Measurements from ENCODE around the gene LGI4. TPM values are rescaled to one million over a fixed set of nuclear protein-coding genes. Genes with fewer than 3 reads are reported as not detected.

LGI4 gene
- total RNA-seq, 1 experiment from 2014 or later: 0.43 TPM

DNA sequence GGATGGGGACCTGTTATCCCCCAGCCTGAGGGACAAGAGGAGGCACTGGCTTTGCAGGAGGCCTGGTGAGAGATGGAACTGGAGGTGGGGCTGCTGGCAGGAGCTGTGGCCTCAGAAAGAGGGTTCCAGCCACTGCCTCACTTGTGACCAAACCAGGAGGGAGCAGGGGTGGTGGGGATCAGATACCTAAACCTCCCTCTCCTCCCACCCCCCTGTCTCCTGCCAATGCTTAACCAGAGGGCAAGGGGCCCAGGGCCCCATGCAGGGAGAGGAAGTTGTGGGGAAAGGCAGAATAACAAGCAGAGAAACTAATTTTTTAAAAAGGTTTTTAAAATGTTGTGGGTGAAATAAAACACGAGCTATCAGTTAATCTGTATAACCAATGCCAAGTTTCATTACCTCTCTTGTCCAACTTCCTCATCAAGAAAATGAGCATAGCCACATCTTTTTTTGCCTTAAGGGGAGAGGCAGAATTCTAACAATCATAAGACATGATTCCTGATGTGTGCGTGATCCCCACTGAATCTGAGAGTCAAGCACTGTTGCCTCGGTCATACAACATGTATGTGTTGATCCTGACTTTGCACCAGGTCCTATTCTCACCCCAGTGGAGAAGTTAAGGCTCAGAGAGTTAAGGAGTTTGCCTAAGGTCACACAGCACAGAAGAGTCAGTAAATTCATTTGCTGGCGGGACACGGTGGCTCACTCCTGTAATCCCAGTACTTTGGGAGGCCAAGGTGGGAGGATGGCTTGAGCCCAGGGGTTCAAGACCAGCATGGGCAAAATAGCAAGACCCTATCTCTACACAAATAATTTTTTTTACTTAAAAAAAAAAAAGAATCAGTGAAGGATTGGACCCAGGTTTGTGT is 32.6 kb upstream of the LGI4 start:
- Histone ChIP-seq H3K27me3 (replicated peaks; ENCODE audit: control insufficient read depth, insufficient read depth, low read length) (no peaks in the 10 kb centered on the region), H3K4me1 (no peaks in the 10 kb centered on the region), H3K4me3 (ENCODE audit: low read depth, low read length) (no peak overlapping the region), H3K9me3 (peaks cover 29% of the 10 kb centered on the region), H3K36me3 (ENCODE audit: control insufficient read depth, insufficient read depth, low read length) (no peaks in the 10 kb centered on the region)
- intact Hi-C loops (cut with micrococcal nuclease; ENCODE audit: unreplicated experiment): no loop called here
- H3K27me3 Mint-ChIP-seq (ENCODE audit: insufficient read depth, unreplicated experiment): no peaks in the 10 kb centered on the region
- no peak for DNase-seq
- no peaks in the 10 kb centered on the region for H3K4me1 Mint-ChIP-seq (ENCODE audit: low read depth, unreplicated experiment)
- no peak for TF ChIP-seq CTCF (IDR thresholded peaks at IDR 0.05; ENCODE audit: insufficient read depth in 1 of 2, low read depth in 1 of 2, low read length in 1 of 2, severe bottlenecking in 1 of 2, unreplicated experiment in 1 of 2)
- POLR2A ChIA-PET: no interaction called here
- BruUV-seq (replicated peaks): no TSS peak
- H3K9me3 Mint-ChIP-seq (ENCODE audit: unreplicated experiment): peaks cover 24% of the 10 kb centered on the region
- CTCF ChIA-PET: no interaction called here
- H3K36me3 Mint-ChIP-seq (ENCODE audit: insufficient read depth, unreplicated experiment): peaks cover 6% of the 10 kb centered on the region
- no peak overlapping the region for H3K4me3 Mint-ChIP-seq (ENCODE audit: unreplicated experiment)
- no peak overlapping the region for H3K27ac Mint-ChIP-seq (ENCODE audit: unreplicated experiment)

- H3K9me3 Mint-ChIP-seq (ENCODE audit: unreplicated experiment): peaks cover 24% of the 10 kb centered on the region
- H3K36me3 ChIP-seq (ENCODE audit: control insufficient read depth, insufficient read depth, low read length): no peaks in the 10 kb centered on the region
- H3K4me1 ChIP-seq: no peaks in the 10 kb centered on the region
- H3K27me3 ChIP-seq (replicated peaks; ENCODE audit: control insufficient read depth, insufficient read depth, low read length): no peaks in the 10 kb centered on the region
- POLR2A ChIA-PET: no interaction called here
- H3K4me1 Mint-ChIP-seq (ENCODE audit: low read depth, unreplicated experiment): no peaks in the 10 kb centered on the region
- H3K27ac Mint-ChIP-seq (ENCODE audit: unreplicated experiment): no peak overlapping the region
- no TSS peak for BruUV-seq (replicated peaks)
- H3K27me3 Mint-ChIP-seq (ENCODE audit: insufficient read depth, unreplicated experiment): no peaks in the 10 kb centered on the region
- H3K9me3 ChIP-seq: peaks cover 33% of the 10 kb centered on the region
- TF ChIP-seq CTCF (IDR thresholded peaks at IDR 0.05; ENCODE audit: insufficient read depth in 1 of 2, low read depth in 1 of 2, low read length in 1 of 2, severe bottlenecking in 1 of 2, unreplicated experiment in 1 of 2): no peak
- H3K4me3 ChIP-seq (ENCODE audit: low read depth, low read length): no peak overlapping the region
- intact Hi-C loops (cut with micrococcal nuclease; ENCODE audit: unreplicated experiment): no loop called here
- no peak for DNase-seq
- H3K4me3 Mint-ChIP-seq (ENCODE audit: unreplicated experiment): no peak overlapping the region
- H3K36me3 Mint-ChIP-seq (ENCODE audit: insufficient read depth, unreplicated experiment): peaks cover 6% of the 10 kb centered on the region
- CTCF ChIA-PET: no interaction called here
Measured at GRCh38 chr19:35166100-35167063, 31.5 kb upstream of the LGI4 start.

DNA sequence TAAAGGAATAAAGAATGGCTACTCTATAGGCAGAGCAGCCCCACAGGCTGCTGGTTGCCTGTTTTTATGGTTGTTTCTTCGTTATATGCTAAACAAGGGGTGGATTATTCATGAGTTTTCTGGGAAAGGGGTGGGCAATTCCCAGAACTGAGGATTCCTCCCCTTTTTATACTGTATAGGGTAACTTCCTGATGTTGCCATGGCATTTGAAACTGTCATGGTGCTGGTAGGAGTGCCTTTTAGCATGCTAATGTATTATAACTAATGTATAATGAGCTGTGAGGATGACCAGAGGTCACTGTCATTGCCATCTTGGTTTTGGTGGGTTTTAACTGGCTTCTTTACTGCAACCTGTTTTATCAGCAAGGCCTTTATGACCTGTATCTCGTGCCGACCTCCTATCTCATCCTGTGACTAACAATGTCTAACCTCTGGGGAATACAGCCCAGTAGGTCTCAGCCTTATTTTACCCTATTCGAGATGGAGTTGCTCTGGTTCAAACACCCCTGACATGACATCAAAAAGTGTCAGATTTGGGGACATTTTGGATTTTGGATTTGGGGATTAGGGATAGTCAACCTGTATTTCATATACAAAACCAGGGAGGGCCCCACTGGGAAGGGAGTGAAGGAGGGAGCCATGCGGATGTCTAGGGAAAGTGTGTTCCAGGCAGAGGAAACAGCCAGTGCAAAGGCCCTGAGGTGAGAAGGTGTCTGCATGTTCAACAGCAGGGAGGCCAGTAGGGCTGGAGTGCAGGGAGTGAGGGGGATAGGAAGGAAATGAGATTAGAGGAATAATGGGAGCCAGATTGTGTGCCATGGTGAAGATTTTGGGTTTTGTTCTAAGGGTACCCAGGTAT is 30.6 kb upstream of the LGI4 start:
- TF ChIP-seq CTCF (IDR thresholded peaks at IDR 0.05; ENCODE audit: insufficient read depth in 1 of 2, low read depth in 1 of 2, low read length in 1 of 2, severe bottlenecking in 1 of 2, unreplicated experiment in 1 of 2): no peak
- Mint-ChIP-seq H3K9me3 (ENCODE audit: unreplicated experiment) (peaks cover 24% of the 10 kb centered on the region), H3K36me3 (ENCODE audit: insufficient read depth, unreplicated experiment) (peaks cover 6% of the 10 kb centered on the region), H3K4me1 (ENCODE audit: low read depth, unreplicated experiment) (no peaks in the 10 kb centered on the region), H3K27ac (ENCODE audit: unreplicated experiment) (no peak overlapping the region), H3K4me3 (ENCODE audit: unreplicated experiment) (no peak overlapping the region), H3K27me3 (ENCODE audit: insufficient read depth, unreplicated experiment) (no peaks in the 10 kb centered on the region)
- no peaks in the 10 kb centered on the region for H3K36me3 ChIP-seq (ENCODE audit: control insufficient read depth, insufficient read depth, low read length)
- no peaks in the 10 kb centered on the region for H3K4me1 ChIP-seq
- no peak for DNase-seq
- ChIA-PET POLR2A (no interaction called here), CTCF (no interaction called here)
- H3K27me3 ChIP-seq (replicated peaks; ENCODE audit: control insufficient read depth, insufficient read depth, low read length): no peaks in the 10 kb centered on the region
- H3K4me3 ChIP-seq (ENCODE audit: low read depth, low read length): no peak overlapping the region
- BruUV-seq (replicated peaks): no TSS peak
- intact Hi-C loops (cut with micrococcal nuclease; ENCODE audit: unreplicated experiment): no loop called here
- H3K9me3 ChIP-seq: peaks cover 33% of the 10 kb centered on the region

All from Caco-2 (cell line).